Left lung (tissue), 10 donors: Measurements from ENCODE around the gene ITPR2. TPM values are rescaled to one million over a fixed set of nuclear protein-coding genes. Genes with fewer than 3 reads are reported as not detected.
"Not testable (repeated sequence)": the region's sequence is repeated elsewhere in the genome, so short reads cannot be mapped to it uniquely, and the experiment has no call there.

Experiments used
- ATAC-seq: fragments of 200-7000 bp; cut with Tn5 transposase; one replicate; pipeline ENCODE4 v1.9.1; 2020; ENCODE audit warnings: moderate library complexity
- DNase-seq, 4 donors: peaks; one replicate each; pipeline ENCODE4 v3.0.0-alpha.2; 2013 to 2020
- H3K27ac ChIP-seq, 2 donors: fragments of 200-600 bp; sonication (generic) in 1 of 2; one replicate each; pipeline versions ENCODE4 v1.5.0 to v1.8.0; 2020 to 2021
- H3K27me3 ChIP-seq, 2 donors: fragments of 200-600 bp; sonication (generic) in 1 of 2; one replicate each; pipeline versions ENCODE4 v1.5.0 to v1.8.0; 2020 to 2021
- H3K36me3 ChIP-seq, 2 donors: fragments of 200-600 bp; sonication (generic) in 1 of 2; one replicate each; pipeline versions ENCODE4 v1.5.0 to v1.8.0; 2020 to 2021
- H3K4me1 ChIP-seq, 2 donors: fragments of 200-600 bp; one replicate each; pipeline ENCODE4 v1.8.0; 2021
- H3K4me3 ChIP-seq, 2 donors: fragments of 200-600 bp; sonication (generic) in 1 of 2; one replicate each; pipeline versions ENCODE4 v1.5.0 to v1.8.0; 2020 to 2021; ENCODE audit warnings: mild to moderate bottlenecking in 1 of 2
- H3K9me3 ChIP-seq, 2 donors: fragments of 200-600 bp; sonication (generic) in 1 of 2; one replicate each; pipeline versions ENCODE4 v1.5.0 to v1.8.0; 2020 to 2021
- intact Hi-C, 2 donors: fragments of 100-400 bp; cut with DNase I; formaldehyde crosslinking; loops; one replicate each; pipeline versions ENCODE4 v1.11.2 to v1.14.2; 2022
- polyA plus RNA-seq, 6 donors: library from polyadenylated mRNA; unstranded; fragments of 120-200 nt; gene quantifications; one replicate each; pipeline ENCODE4 v1.2.1, GENCODE V29; 2013; ENCODE audit not compliant: insufficient read length in 6 of 6
- total RNA-seq, 2 donors: library from RNA; stranded (reverse); fragmentation: NEBNext Ultra II Directional; extraction: Animal tissue kit (Norgen Biotek cat#: 25700); gene quantifications; one replicate each; pipeline ENCODE4 v1.2.1, GENCODE V29; 2021
- TF ChIP-seq, protein P1 (sequence below), 2 donors: fragments of 200-600 bp; sonication (generic) in 1 of 2; IDR thresholded peaks; one replicate each; pipeline versions ENCODE4 v1.5.0 to v1.8.0; 2021; ENCODE audit warnings: antibody characterized with exemption in 2 of 2
- donor health status: DM: no; HTN: yes; CAD: no.
- donor health status: DM: no; HTN: no; CAD: no.

Gene ITPR2
- total and polyA plus RNA-seq, 8 donors, result 5.5 to 67.8 (median 7.5) TPM

DNA sequence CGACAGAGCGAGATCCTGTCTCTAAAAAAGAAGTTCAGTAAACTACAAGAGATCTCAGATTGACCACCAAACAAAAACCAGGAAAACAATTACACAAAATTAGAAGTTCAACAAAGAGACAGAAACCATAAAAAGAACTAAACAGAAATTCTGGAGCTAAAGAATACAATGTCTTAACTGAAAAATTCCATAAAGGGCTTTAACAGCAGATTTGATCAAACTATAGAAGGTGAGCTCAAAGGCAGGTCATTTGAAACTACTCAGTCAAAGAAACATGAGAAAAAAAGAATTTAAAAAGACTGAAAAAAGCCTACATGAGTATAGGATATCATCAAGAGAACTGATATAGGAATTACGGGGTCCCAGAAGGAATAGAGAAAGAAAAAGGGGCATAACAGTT lies 71.2 kb downstream of the ITPR2 start:
- Histone ChIP-seq H3K36me3 (no peaks in the 10 kb centered on the region), H3K27me3 (no peaks in the 10 kb centered on the region), H3K27ac (no peak overlapping the region), H3K9me3 (peaks cover 0 to 19% of the 10 kb centered on the region in 2 donors), H3K4me1 (no peaks in the 10 kb centered on the region), H3K4me3 (no peak overlapping the region)
- ATAC-seq (no peak), DNase-seq (no peak)
- intact Hi-C loops, result no loop called here
- TF ChIP-seq, protein P1, sequence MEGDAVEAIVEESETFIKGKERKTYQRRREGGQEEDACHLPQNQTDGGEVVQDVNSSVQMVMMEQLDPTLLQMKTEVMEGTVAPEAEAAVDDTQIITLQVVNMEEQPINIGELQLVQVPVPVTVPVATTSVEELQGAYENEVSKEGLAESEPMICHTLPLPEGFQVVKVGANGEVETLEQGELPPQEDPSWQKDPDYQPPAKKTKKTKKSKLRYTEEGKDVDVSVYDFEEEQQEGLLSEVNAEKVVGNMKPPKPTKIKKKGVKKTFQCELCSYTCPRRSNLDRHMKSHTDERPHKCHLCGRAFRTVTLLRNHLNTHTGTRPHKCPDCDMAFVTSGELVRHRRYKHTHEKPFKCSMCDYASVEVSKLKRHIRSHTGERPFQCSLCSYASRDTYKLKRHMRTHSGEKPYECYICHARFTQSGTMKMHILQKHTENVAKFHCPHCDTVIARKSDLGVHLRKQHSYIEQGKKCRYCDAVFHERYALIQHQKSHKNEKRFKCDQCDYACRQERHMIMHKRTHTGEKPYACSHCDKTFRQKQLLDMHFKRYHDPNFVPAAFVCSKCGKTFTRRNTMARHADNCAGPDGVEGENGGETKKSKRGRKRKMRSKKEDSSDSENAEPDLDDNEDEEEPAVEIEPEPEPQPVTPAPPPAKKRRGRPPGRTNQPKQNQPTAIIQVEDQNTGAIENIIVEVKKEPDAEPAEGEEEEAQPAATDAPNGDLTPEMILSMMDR (IDR thresholded peaks at IDR 0.05), result no peak

DNA sequence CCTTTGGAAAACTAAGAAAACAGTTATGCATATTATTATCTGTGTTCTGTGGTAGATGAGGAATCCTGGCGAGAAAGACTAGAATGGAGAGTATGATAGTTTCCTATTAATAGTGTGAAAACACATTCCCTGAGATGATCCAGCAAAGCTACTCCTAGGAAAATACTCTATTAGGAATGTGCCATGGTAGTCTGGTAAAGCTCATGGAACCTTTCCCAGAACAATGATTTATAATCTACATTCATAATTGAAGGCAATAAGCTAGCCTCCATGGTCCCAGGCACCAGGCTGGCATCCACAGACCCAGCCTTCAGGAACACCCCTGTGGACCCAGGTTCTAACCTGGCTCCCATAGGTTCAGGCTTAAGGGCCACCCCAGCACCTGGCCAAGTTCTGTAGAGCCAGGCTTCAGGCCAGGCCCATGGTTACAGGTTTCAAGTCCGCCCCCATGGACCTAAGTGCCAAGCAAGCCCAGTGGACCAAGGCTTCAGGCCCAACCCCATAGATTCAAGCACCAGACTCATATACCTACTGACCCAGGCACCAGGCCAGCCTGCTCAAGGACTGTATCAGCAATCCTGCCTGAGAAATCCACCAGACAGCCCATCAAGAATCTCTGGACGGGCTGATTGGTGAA lies 72.2 kb downstream of the ITPR2 start:
- Histone ChIP-seq H3K36me3 (no peaks in the 10 kb centered on the region), H3K27ac (no peak overlapping the region), H3K4me3 (no peak overlapping the region), H3K4me1 (no peaks in the 10 kb centered on the region), H3K9me3 (peaks cover 0 to 25% of the 10 kb centered on the region in 2 donors), H3K27me3 (no peaks in the 10 kb centered on the region)
- intact Hi-C loops, result no loop called here
- TF ChIP-seq, protein P1 (IDR thresholded peaks at IDR 0.05), result no peak
- ATAC-seq (no peak), DNase-seq (no peak)

DNA sequence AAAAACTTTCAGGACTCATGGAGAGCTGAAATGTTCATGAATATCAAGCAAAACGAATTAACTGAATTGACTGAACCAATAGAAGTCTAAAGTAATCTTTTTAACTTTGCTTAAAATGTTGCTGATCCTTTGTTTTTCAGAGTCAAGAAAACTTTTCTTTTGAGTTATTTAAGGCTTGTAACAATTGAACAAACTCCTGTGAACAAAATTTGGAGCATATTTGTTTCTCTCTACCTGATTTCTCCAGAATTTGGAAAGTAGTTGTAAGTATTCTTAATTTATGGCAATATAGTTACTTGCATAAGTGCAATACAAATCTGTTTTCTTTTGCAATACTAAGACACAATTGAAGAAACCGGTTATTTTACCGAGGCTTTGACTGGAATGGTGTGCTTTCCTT lies 77.6 kb downstream of the ITPR2 start:
- ATAC-seq, H3K4me3 ChIP-seq, DNase-seq, intact Hi-C loops, H3K27me3 ChIP-seq, H3K36me3 ChIP-seq, H3K27ac ChIP-seq, H3K4me1 ChIP-seq: not testable (repeated sequence)
- H3K9me3 ChIP-seq, result peaks cover 0 to 14% of the 10 kb centered on the region in 2 donors

DNA sequence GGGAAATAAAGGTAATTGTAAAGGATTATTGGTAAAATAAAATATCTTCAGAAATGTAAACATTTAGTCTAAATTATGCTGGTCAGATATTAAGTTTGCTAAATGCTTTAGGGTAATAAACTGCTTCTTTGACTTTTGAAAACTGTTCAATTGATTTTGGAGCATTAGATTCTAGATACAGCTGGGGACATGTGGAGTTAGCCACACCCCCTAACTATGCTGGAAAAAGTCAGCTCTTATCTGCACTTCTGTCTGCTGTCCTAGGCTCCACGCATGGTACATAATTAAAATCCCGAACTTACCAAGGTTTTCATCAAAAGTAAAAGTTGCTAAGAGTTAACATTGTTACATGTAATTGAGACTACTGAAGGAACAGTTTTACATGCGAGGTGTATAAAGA lies 78.8 kb downstream of the ITPR2 start:
- ATAC-seq (no peak), DNase-seq (no peak)
- TF ChIP-seq, protein P1 (IDR thresholded peaks at IDR 0.05), result no peak
- H3K27me3 ChIP-seq, result no peaks in the 10 kb centered on the region
- no peak overlapping the region for H3K4me3 ChIP-seq
- H3K36me3 ChIP-seq, result no peaks in the 10 kb centered on the region
- peaks cover 0 to 14% of the 10 kb centered on the region in 2 donors for H3K9me3 ChIP-seq
- intact Hi-C loops, result no loop called here
- peaks cover 8 to 17% of the 10 kb centered on the region in 2 donors for H3K4me1 ChIP-seq
- no peak overlapping the region for H3K27ac ChIP-seq

DNA sequence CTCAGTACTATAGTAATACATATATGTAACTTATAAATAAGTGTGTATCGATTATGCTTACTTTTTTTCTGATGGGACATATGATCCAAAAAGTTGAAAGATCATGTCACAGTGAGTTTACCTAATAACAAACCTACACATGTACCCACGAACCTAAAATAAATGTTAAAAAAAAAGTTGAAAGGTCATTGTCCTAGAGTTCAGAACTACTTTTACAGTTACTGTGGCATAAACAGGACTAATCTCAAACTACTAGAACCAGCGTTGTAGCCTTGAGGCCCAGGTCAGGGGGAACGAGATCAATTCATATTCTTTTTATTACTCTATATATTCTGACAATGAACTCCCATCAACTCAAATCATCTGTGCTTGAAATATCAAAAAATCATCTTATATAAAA lies 81.8 kb downstream of the ITPR2 start:
- DNase-seq (no peak), ATAC-seq (no peak)
- Histone ChIP-seq H3K4me1 (peaks cover 13 to 26% of the 10 kb centered on the region in 2 donors), H3K36me3 (no peaks in the 10 kb centered on the region), H3K27me3 (no peaks in the 10 kb centered on the region), H3K4me3 (no peak overlapping the region), H3K9me3 (peaks cover 0 to 9% of the 10 kb centered on the region in 2 donors), H3K27ac (no peak overlapping the region)
- TF ChIP-seq, protein P1 (IDR thresholded peaks at IDR 0.05), result no peak
- intact Hi-C loops, result no loop called here
